SK-N-SH (cell line): ENCODE results near the gene TGFBRAP1.

Experiments used
- POLR2AphosphoS5 ChIP-seq: IDR thresholded peaks from 2 replicates; pipeline ENCODE4 v1.6.1; 2012; ENCODE audit warnings: low read depth, low read length
- TF ChIP-seq, protein P1 (sequence below): fragments of 200-600 bp; sonication (generic); IDR thresholded peaks from 2 replicates; pipeline ENCODE4 v1.6.1; 2017; ENCODE audit warnings: antibody characterized with exemption, mild to moderate bottlenecking, moderate library complexity

DNA sequence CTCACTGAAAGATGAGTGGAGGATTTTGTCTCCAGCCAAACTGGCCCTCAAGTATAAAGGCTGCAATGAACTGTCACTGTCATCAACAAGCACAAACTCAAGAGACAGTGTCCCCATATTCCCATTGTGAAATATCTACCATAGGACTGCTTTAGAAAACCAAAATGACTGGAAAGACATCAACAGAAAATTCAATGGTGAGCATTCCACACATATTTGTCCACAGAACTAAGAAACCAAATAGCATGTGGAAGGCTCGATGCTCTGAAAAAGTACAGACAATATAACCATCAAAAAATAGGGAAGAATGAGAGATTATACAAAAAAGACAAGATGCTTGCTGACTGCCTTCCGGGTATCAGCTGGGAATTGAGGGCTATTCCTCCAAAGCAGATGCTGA, 37.6 kb downstream of the TGFBRAP1 start:
- TF ChIP-seq, protein P1, sequence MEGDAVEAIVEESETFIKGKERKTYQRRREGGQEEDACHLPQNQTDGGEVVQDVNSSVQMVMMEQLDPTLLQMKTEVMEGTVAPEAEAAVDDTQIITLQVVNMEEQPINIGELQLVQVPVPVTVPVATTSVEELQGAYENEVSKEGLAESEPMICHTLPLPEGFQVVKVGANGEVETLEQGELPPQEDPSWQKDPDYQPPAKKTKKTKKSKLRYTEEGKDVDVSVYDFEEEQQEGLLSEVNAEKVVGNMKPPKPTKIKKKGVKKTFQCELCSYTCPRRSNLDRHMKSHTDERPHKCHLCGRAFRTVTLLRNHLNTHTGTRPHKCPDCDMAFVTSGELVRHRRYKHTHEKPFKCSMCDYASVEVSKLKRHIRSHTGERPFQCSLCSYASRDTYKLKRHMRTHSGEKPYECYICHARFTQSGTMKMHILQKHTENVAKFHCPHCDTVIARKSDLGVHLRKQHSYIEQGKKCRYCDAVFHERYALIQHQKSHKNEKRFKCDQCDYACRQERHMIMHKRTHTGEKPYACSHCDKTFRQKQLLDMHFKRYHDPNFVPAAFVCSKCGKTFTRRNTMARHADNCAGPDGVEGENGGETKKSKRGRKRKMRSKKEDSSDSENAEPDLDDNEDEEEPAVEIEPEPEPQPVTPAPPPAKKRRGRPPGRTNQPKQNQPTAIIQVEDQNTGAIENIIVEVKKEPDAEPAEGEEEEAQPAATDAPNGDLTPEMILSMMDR, result no peak
- no peak for TF ChIP-seq POLR2AphosphoS5
